Endodermal cell (in vitro differentiated cells): Measurements from ENCODE around the gene ST6GAL1. TPM values are rescaled to one million over a fixed set of nuclear protein-coding genes. Genes with fewer than 3 reads are reported as not detected.

ENCODE experiments used
- DNase-seq: peaks from one replicate; pipeline ENCODE4 v3.0.0-alpha.2; 2017
- H3K27ac ChIP-seq: 2 replicates; pipeline ENCODE4 v1.5.1; 2013; ENCODE audit warnings: mild to moderate bottlenecking, low read depth, low read length, moderate library complexity
- H3K27me3 ChIP-seq: 2 replicates; pipeline ENCODE4 v1.6.1; 2013; ENCODE audit warnings: mild to moderate bottlenecking, low read length, moderate library complexity; ENCODE audit not compliant: insufficient read depth, control insufficient read depth, poor library complexity, severe bottlenecking
- H3K36me3 ChIP-seq: 2 replicates; pipeline ENCODE4 v1.7.0; 2013; ENCODE audit warnings: mild to moderate bottlenecking, low read length, moderate library complexity; ENCODE audit not compliant: control insufficient read depth, insufficient read depth
- H3K4me1 ChIP-seq: one replicate; pipeline ENCODE4 v1.7.0; 2013; ENCODE audit warnings: low read length; ENCODE audit not compliant: control insufficient read depth, insufficient read depth
- H3K4me3 ChIP-seq: 2 replicates; pipeline ENCODE4 v1.5.1; 2013; ENCODE audit warnings: mild to moderate bottlenecking, low read length, moderate library complexity
- H3K9ac ChIP-seq: 2 replicates; pipeline ENCODE4 v1.6.1; 2013; ENCODE audit warnings: mild to moderate bottlenecking, low read length, moderate library complexity; ENCODE audit not compliant: poor library complexity, severe bottlenecking; ENCODE audit errors: extremely low read depth
- H3K9me3 ChIP-seq: 2 replicates; pipeline ENCODE4 v1.6.1; 2013; ENCODE audit warnings: mild to moderate bottlenecking, low read length, moderate library complexity; ENCODE audit not compliant: control insufficient read depth
- H3K27ac Mint-ChIP-seq: 2 replicates; pipeline ENCODE4 v1.8.0; 2020; ENCODE audit warnings: mixed read lengths
- H3K27me3 Mint-ChIP-seq: 2 replicates; pipeline ENCODE4 v1.8.0; 2021; ENCODE audit warnings: mild to moderate bottlenecking, mixed read lengths; ENCODE audit not compliant: insufficient read depth
- H3K36me3 Mint-ChIP-seq: 2 replicates; pipeline ENCODE4 v1.8.0; 2020; ENCODE audit warnings: low read depth, mixed read lengths
- H3K4me1 Mint-ChIP-seq: 2 replicates; pipeline ENCODE4 v1.8.0; 2020; ENCODE audit warnings: mixed read lengths
- H3K4me3 Mint-ChIP-seq: 2 replicates; pipeline ENCODE4 v1.8.0; 2020; ENCODE audit warnings: mild to moderate bottlenecking, moderate library complexity, mixed read lengths
- H3K9me3 Mint-ChIP-seq: 2 replicates; pipeline ENCODE4 v1.8.0; 2020; ENCODE audit warnings: mild to moderate bottlenecking, mixed read lengths
- WGBS, 2 experiments: methylation state at CpG; one replicate each; pipeline versions ENCODE4 v1.1.5 to v1.1.7; 2013; ENCODE audit warnings: missing lambda C conversion rate in 2 of 2, mixed read lengths in 1 of 2; ENCODE audit not compliant: insufficient coverage in 1 of 2, insufficient read length in 1 of 2; 5-methylcytosine and 5-hydroxymethylcytosine counted together
- total RNA-seq, 2 donors: library from RNA; stranded (reverse); fragmentation: NEBNext Ultra II Directional in 1 of 2; extraction: Animal tissue kit (Norgen Biotek cat#: 25700) in 1 of 2; gene quantifications; 2 replicates in 1 of 2; 3 replicates in 1 of 2; pipeline ENCODE4 v1.2.1, GENCODE V29; 2021
- TF ChIP-seq, protein P1 (sequence below): fragments of 200-600 bp; sonication (generic); conservative IDR thresholded peaks from 2 replicates; pipeline ENCODE4 v1.5.0; 2021; ENCODE audit warnings: antibody characterized with exemption, mild to moderate bottlenecking

The ST6GAL1 gene
- total RNA-seq, 2 donors from 2014 or later, result 79.3 to 82.4 TPM

DNA sequence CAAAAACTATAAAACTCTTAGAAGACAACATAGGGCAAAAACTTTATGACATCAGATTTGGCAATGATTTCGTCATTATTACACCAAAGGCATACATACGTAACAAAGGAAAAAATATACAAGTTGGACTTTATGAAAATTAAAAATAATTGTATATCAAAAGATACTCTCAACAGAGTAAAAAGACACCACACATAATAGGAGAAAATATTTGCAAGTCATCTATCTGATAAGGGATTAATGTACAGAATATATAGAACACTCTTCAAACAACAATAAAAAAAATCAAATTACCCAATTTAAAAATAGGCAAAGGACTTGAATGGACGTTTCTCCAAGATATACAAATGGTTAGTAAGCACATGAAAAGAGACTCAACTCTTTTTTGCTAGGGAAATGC is 131.4 kb downstream of the ST6GAL1 start:
- Mint-ChIP-seq H3K36me3 (peaks cover 67% of the 10 kb centered on the region), H3K9me3 (peaks cover 26% of the 10 kb centered on the region), H3K4me1 (peaks cover 29% of the 10 kb centered on the region), H3K27me3 (no peaks in the 10 kb centered on the region), H3K4me3 (no peak overlapping the region), H3K27ac (no peak overlapping the region)
- DNase-seq, result no peak
- 57 to 77% methylated on average over 1 to 3 of the region's 3 CpGs for WGBS, 2 experiments
- Histone ChIP-seq H3K9ac (no peak overlapping the region), H3K9me3 (peaks cover 31% of the 10 kb centered on the region), H3K4me3 (no peak overlapping the region), H3K27me3 (no peaks in the 10 kb centered on the region), H3K4me1 (no peaks in the 10 kb centered on the region), H3K27ac (no peak overlapping the region), H3K36me3 (peaks cover 54% of the 10 kb centered on the region)
- TF ChIP-seq, protein P1, sequence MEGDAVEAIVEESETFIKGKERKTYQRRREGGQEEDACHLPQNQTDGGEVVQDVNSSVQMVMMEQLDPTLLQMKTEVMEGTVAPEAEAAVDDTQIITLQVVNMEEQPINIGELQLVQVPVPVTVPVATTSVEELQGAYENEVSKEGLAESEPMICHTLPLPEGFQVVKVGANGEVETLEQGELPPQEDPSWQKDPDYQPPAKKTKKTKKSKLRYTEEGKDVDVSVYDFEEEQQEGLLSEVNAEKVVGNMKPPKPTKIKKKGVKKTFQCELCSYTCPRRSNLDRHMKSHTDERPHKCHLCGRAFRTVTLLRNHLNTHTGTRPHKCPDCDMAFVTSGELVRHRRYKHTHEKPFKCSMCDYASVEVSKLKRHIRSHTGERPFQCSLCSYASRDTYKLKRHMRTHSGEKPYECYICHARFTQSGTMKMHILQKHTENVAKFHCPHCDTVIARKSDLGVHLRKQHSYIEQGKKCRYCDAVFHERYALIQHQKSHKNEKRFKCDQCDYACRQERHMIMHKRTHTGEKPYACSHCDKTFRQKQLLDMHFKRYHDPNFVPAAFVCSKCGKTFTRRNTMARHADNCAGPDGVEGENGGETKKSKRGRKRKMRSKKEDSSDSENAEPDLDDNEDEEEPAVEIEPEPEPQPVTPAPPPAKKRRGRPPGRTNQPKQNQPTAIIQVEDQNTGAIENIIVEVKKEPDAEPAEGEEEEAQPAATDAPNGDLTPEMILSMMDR, result no peak

DNA sequence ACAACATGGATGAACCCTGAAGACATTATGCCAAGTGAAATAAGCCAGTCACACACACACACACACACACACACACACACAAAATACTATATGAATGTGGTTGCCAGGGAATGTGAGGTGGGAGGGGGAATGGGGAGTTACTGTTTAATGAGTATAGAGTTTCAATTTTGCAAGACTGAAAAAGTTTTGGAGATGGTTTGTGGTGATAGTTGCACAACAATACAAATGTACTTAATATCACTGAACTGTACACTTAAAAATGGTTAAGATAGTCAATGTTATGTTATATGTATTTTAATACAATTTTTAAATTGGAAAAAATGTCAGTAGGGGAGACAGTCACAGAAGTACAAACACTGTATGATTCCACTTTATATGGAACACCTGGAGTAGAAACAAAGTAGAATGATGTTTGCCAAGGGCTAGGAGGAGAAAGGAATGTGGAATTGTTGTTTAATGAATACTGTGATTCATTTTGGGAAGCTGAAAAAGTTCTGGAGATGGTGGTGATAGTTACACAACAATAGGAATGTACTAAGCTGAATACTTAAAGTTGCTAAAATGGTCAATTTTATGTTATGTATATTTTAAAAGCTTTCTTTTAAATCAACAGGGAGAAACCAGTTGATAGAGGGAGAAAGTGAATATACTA is 132.3 kb downstream of the ST6GAL1 start:
- peak overlapping the region; percentile 56 for H3K27ac Mint-ChIP-seq
- H3K4me3 ChIP-seq, result no peak overlapping the region
- H3K4me3 Mint-ChIP-seq, result no peak overlapping the region
- peaks cover 50% of the 10 kb centered on the region for H3K36me3 ChIP-seq
- H3K9ac ChIP-seq, result no peak overlapping the region
- no peak overlapping the region for H3K27ac ChIP-seq
- TF ChIP-seq, protein P1, result no peak
- no peaks in the 10 kb centered on the region for H3K27me3 Mint-ChIP-seq
- H3K9me3 Mint-ChIP-seq, result peaks cover 17% of the 10 kb centered on the region
- no peaks in the 10 kb centered on the region for H3K4me1 ChIP-seq
- H3K27me3 ChIP-seq, result no peaks in the 10 kb centered on the region
- DNase-seq, result peak; percentile 8
- H3K9me3 ChIP-seq, result peaks cover 22% of the 10 kb centered on the region
- H3K4me1 Mint-ChIP-seq, result peaks cover 30% of the 10 kb centered on the region
- peaks cover 64% of the 10 kb centered on the region for H3K36me3 Mint-ChIP-seq

DNA sequence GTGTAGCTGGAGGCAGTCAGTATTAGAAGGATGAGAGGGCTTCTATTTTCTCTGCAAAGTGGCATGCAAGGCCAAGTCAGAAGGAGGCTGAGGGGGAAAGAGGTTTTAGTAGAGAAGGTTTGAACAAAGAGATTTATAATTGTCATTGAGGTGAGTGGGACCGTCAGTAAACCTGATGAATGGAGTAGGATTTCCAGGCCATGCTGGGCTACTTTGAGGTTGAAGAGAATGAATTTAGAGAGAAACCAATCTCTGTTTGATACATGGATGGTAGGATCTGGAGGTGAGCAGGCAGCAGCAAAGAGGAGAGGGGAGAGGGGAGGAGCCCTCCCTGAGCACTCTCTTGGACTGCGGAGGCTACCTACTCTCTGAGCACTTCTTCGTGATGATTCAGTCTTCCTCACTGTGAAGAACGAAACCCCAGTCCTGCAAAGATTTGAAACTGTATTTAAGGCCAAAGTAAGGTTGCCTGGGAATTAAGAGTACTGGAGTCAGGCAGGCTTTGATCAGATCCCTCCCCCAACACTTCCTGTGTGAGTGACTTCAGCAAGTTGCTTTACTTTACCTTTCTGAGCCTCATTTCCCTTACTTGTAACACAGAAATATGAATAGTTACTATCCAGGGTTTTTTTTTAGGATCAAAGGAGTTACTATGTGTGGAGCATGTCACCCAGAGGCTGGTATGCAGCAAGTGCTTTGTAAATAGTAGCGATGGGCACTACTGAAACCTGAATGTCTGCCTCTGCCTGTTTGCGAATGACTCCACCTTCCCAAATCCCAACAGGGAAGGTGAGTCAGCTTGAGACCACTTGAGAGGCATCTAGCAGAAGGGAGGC is 133.2 kb downstream of the ST6GAL1 start:
- Histone ChIP-seq H3K36me3 (peaks cover 44% of the 10 kb centered on the region), H3K4me3 (no peak overlapping the region), H3K9ac (no peak overlapping the region), H3K27ac (no peak overlapping the region), H3K27me3 (no peaks in the 10 kb centered on the region), H3K9me3 (peaks cover 14% of the 10 kb centered on the region), H3K4me1 (no peaks in the 10 kb centered on the region)
- Mint-ChIP-seq H3K27ac (peak overlapping the region; percentile 56), H3K27me3 (no peaks in the 10 kb centered on the region), H3K4me1 (peaks cover 30% of the 10 kb centered on the region), H3K36me3 (peaks cover 63% of the 10 kb centered on the region), H3K4me3 (no peak overlapping the region), H3K9me3 (peaks cover 9% of the 10 kb centered on the region)
- 71 to 85% methylated on average over 2 to 6 of the region's 6 CpGs for WGBS, 2 experiments
- DNase-seq, result peak; percentile 46
- TF ChIP-seq, protein P1, result no peak
